DMS79 (cell line): ENCODE measurements around the gene WDR83.

Experiments used
- DNase-seq: peaks from one replicate; lab custom pipeline; 2025; lab: John Stamatoyannopoulos, UW

WDR83 gene

DNA sequence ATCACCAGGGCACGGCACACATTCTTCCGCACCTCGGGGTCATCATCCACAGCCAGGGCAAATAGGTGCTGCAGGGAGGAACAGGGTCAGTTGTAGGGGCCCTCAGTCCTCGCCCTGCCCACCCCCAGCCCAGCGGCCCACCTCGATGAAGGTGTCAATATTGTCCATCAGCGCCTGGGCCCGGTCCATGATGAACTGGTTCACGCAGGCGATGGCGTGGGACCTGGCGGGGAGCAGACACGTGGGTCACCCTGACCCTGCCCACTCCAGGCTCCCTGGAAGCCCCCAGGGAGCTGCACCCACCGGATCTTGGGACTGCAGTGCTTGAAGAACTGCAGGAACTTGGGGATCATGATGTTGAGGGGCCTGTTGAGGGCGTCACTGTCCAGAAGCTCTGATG lies 48.5 kb downstream of the WDR83 start:
- no peak for DNase-seq

DNA sequence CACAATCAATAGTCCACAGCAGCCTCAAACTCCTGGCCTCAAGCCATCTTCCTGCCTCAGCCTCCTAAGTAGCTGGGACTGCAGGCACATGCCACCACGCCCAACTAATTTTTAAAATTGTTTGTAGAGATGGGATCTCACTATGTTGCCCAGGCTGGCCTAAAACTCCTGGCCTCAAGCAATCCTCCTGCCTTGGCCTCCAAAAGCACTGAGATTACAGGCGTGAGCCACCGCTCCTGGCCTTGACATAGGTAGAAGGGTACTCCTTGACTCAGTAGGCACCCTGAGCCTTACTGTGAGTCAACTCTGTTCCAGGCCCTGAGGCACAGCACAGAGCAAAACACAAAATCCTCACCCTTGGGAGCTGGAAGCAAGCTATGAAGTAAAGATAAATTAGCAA lies 49.3 kb downstream of the WDR83 start:
- no peak for DNase-seq

DNA sequence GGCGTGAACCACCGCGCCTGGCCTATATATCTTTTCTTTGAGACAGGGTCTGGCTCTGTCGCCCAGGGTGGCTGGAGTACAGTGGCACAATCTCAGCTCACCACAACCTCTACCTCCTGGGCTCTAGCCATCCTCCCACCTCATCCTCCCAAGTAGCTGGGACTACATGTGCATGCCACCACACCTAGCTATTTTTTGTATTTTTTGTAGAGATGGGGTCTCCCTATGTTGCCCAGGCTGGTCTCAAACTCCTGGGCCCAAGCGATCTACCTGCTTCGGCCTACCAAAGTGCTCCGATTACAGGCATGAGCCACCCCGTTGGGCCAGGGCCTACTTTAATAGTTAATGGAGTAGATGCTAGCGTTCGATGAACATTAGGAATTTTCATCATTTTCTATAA lies 53.7 kb downstream of the WDR83 start:
- DNase-seq: no peak

DNA sequence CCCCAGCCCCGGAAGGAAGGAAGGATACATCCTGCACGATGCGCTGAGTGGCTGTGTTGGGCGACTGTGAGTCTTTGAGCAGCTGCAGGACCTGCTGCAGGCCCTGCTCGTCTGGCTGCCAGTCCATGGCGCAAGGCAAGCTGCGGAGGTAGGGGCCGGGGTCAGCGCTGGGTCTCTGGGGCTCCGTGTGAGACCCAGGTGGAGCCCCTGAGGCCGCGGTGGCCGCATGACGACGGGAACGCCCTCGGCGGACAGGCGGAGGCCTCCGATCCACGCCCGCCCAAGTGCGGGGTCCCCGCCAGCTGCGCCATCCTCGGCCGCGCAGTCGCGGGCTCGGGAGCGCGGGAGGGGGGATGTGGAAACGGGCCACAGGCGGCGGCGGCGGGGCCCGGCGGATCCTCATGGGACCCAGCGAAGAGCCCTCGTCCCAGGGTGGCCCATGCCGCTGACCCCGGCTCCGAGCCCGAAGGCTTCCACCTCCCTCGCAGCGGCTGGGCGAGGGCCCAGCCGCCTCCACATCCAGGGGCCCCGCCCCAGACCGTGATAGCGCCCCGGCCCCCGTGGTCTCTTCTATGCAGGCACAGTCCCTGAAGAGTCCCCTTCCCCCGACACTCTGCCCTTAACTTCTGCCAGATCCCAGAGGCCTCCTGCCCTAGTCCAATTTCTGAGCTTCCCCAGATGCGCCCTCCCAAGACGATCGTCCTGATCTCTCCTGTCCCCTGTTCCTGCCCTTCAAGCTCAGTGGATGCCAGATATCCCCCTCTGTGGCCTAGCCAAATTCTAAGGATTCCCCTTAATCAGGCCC lies 54.4 kb downstream of the WDR83 start:
- DNase-seq: peak; percentile 19

DNA sequence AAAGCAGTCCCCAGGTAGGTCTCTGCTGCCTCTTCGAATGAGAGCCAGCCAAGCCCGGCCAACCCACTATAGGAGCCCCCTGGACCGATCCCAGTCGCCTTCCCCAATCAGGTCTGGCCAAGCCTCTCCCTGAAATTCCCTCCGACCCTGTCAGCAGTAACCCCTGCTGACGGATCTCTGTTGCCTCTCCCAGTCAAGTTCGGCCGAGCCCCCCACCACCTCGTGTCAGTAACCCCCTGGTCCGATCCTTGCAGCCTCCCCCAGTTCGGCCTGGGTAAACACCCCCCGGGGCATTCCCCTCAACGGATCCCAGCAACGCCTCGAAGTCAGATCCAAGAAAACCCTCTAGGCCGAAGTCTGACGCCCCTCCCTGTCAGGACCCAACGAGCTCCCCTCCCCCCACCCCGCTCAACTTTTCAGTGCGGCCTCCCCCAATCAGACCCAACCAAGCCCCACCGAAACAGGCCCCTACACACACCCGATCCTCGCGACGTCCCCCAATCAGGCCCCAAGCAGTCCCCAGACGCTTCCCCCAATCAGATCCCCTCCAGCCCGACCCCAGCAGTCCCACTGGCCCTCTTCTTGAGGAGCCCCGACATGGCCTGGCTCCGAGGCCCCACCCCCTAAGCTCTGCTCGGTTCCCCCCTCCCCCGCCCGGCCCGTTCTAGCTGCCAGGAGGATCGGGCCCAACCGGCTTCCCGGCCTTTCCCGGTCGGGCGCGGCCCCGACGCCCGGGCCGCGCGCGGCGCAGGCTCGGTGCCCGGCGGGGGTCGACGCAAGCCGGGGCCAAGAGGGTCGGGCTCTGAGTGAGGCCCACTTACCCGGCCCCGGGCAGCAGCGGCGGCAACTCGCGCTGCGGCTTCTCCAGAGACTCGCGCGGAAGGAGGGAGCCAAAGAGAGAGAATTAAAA lies 55.3 kb downstream of the WDR83 start:
- peak; percentile 64 for DNase-seq

DNA sequence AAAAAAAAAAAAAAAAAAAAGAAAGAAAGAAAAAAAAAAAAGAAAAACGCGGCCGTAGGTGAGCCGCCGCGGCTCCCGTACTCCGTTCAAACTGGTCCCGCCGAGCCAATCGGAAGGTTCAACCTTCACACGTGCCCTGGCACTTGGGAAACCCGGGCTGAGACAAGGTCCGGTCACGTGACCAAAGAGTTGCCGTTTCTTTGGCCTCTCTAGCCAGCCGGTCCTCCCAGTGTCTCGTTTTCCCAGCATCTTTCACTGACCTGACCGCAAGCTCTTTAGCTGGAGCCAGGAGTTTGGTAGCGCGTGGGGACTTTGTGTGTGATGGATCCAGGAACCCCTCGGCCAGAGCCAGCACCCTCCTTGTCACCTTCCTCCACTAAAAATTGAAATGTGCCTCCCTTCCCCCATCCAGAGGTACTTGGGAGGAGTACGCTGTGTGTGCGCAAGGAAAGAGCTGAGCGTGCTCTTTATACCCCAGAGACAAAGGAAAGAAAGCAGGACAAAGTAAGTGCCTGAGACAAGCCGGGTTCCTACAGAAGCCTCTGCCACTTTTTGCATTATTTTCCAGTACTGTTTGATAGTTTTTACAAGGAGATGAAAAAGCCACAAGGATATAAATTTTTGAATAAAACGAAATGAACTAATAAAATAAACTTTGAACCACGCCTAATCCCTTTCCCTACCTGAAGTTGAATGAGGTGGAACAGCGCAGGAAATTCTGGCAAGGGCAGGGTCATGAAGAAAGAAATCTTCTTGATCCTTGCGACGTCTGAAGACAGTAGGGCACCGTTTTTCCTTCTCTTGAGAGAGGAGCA lies 56.2 kb downstream of the WDR83 start:
- peak; percentile 100 for DNase-seq

DNA sequence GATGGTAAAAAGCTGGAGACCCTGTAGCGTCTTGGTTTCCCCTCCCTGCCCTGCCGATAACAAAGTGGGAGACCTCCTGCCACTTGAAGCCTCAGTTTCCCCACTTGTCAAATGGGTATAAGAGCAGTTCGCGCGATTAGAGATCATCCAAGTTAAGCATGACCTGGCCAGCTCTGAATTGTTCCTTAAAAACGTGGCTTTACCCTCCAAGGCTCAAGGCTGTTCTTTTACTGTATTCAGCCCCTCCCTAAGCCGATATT lies 56.7 kb downstream of the WDR83 start:
- no peak for DNase-seq

DNA sequence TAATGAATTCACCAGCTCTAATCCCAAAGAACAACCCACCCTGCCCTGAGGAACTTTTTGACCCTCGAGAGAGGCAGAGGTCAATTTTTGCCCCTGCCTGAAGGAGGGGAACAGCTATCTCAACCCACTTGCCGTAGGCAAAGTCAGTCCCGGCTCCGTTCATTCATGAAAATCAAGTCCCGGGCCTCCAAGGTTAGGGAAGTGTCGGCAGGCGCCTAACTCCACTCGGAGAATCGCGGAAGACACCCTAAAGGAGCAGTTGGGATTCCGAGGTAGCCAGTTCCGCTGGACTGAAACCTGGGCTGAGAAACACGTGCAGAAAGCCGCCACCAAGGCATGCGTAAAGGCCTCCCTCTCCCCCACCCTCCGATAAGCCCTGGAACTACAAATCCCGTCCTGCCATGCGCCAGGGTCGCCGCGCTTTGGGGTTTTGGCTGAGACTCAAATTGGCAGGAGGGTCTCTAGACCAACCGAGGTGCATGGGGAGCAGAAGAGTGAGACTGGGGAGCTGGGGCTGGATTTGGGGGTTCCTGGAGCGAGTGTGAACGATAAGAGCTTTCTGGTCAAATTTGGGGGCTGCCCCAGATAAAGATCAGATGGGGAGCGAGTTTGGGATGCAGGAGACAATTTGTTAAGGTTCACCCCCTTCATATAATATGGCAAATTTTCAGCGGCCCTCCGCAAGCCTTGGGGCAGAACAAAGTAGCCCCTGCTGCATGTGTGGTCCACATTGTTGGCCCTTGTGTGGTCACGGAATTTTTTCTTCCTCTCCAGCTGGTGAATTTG lies 57.2 kb downstream of the WDR83 start, which contains the start of gene TNPO2:
Gene TNPO2 (minus strand): TSS at position 292 of the 786 bp plus-strand sequence. CDS start 2,955 bp downstream, outside the sequence.
- peak; percentile 82 for DNase-seq
